H1 (cell line): ENCODE data around the gene TNC. TPM values are rescaled to one million over a fixed set of nuclear protein-coding genes. Genes with fewer than 3 reads are reported as not detected.

ENCODE experiments used
- CTCF ChIA-PET: fragments of 300-600 bp; sonication (Branson Sonifier 250); formaldehyde crosslinking; loops from one replicate; lab custom pipeline; 2021; ENCODE audit not compliant: partially characterized antibody; lab: Charles Lee
- POLR2A ChIA-PET: fragments of 300-600 bp; sonication (Branson Sonifier 250); formaldehyde crosslinking; loops from one replicate; lab custom pipeline; 2021; ENCODE audit warnings: inconsistent platforms; ENCODE audit not compliant: partially characterized antibody; lab: Charles Lee
- DNase-seq, 2 experiments: peaks; one replicate each; pipeline versions ENCODE4 v3.0.0 to v3.0.0-alpha.2; 2010 to 2022; ENCODE audit warnings: low spot score in 2 of 2, low read depth in 1 of 2, mixed read lengths in 1 of 2
- FAIRE-seq: peaks from 2 replicates; lab custom pipeline; 2011; peaks lifted over from hg19 to GRCh38; lab: Jason Lieb, UNC
- H2AFZ ChIP-seq: 2 replicates; pipeline ENCODE4 v1.8.1; 2012; ENCODE audit warnings: low read length, inconsistent platforms
- H2AK5ac ChIP-seq: 2 replicates; pipeline ENCODE4 v1.6.1; 2013; ENCODE audit warnings: low read depth, low read length
- H2BK120ac ChIP-seq: replicated peaks from 2 replicates; pipeline ENCODE3; 2013; ENCODE audit warnings: low read depth, low read length, inconsistent platforms
- H2BK12ac ChIP-seq: 2 replicates; pipeline ENCODE4 v1.6.1; 2013; ENCODE audit warnings: low read depth, low read length
- H2BK15ac ChIP-seq: 2 replicates; pipeline ENCODE4 v1.6.1; 2013; ENCODE audit warnings: low read length
- H2BK20ac ChIP-seq: 2 replicates; pipeline ENCODE4 v1.6.1; 2013; ENCODE audit warnings: low read length
- H2BK5ac ChIP-seq: 2 replicates; pipeline ENCODE4 v1.6.1; 2013; ENCODE audit warnings: low read depth, low read length
- H3K14ac ChIP-seq: 2 replicates; pipeline ENCODE4 v1.6.1; 2013; ENCODE audit warnings: inconsistent platforms; ENCODE audit not compliant: insufficient read length
- H3K18ac ChIP-seq: 2 replicates; pipeline ENCODE4 v1.6.1; 2013; ENCODE audit warnings: low read length; ENCODE audit errors: extremely low read depth
- H3K23ac ChIP-seq: 2 replicates; pipeline ENCODE4 v1.6.1; 2013; ENCODE audit warnings: inconsistent platforms; ENCODE audit not compliant: insufficient read length
- H3K23me2 ChIP-seq: 2 replicates; pipeline ENCODE4 v1.6.1; 2013; ENCODE audit warnings: low read depth, low read length
- H3K27ac ChIP-seq: 2 replicates; pipeline ENCODE4 v1.6.1; 2011; ENCODE audit warnings: low read depth, low read length, inconsistent platforms
- H3K27me3 ChIP-seq, 4 experiments: replicated peaks in 1 of 4; 1 replicate in 1 of 4; 2 replicates in 3 of 4; pipeline versions ENCODE4 v1.6.1 to v1.8.1; 2011 to 2013; ENCODE audit warnings: low read length in 3 of 4, mild to moderate bottlenecking in 3 of 4, inconsistent platforms in 2 of 4, mixed read lengths in 2 of 4, moderate library complexity in 1 of 4; ENCODE audit not compliant: control insufficient read depth in 3 of 4, insufficient read depth in 3 of 4; ENCODE audit errors: extremely low read depth in 1 of 4
- H3K36me3 ChIP-seq, 4 experiments: 2 replicates each; pipeline versions ENCODE4 v1.6.1 to v1.8.1; 2011 to 2013; ENCODE audit warnings: mild to moderate bottlenecking in 4 of 4, low read length in 3 of 4, moderate library complexity in 2 of 4, control low read depth in 1 of 4, inconsistent platforms in 1 of 4; ENCODE audit not compliant: insufficient read depth in 4 of 4, control insufficient read depth in 2 of 4
- H3K4ac ChIP-seq: replicated peaks from 2 replicates; pipeline ENCODE3; 2013; ENCODE audit warnings: low read length, low read depth, mixed read lengths, inconsistent platforms; ENCODE audit not compliant: insufficient read length
- H3K4me1 ChIP-seq, 4 experiments: replicated peaks in 1 of 4; 1 replicate in 1 of 4; 2 replicates in 3 of 4; pipeline versions ENCODE4 v1.6.1 to v1.8.1; 2011 to 2013; ENCODE audit warnings: low read length in 3 of 4, inconsistent platforms in 2 of 4, mixed read lengths in 1 of 4; ENCODE audit not compliant: insufficient read depth in 4 of 4, control insufficient read depth in 3 of 4
- H3K4me2 ChIP-seq, 2 experiments: 2 replicates each; pipeline versions ENCODE4 v1.6.1 to v1.8.1; 2011 to 2013; ENCODE audit warnings: low read depth in 2 of 2, low read length in 2 of 2, control low read depth in 1 of 2, inconsistent platforms in 1 of 2, mild to moderate bottlenecking in 1 of 2; ENCODE audit not compliant: insufficient read depth in 1 of 2
- H3K4me3 ChIP-seq, 4 experiments: fragments of 200-600, 300-600 bp in 1 of 4; sonication (generic), shearing (Covaris generic), sonication (Bioruptor Twin) in 1 of 4; 2 replicates each; pipeline versions ENCODE4 v1.5.1 to v1.8.1; 2011 to 2016; ENCODE audit warnings: low read length in 4 of 4, low read depth in 3 of 4, control low read depth in 2 of 4, inconsistent platforms in 2 of 4, mild to moderate bottlenecking in 2 of 4, mixed read lengths in 1 of 4, moderate library complexity in 1 of 4; ENCODE audit not compliant: insufficient read depth in 2 of 4; ENCODE audit errors: extremely low read depth in 1 of 4
- H3K56ac ChIP-seq: replicated peaks from 2 replicates; pipeline ENCODE3; 2013; ENCODE audit warnings: low read depth, mild to moderate bottlenecking, mixed read lengths, low read length, inconsistent platforms; ENCODE audit not compliant: insufficient read length
- H3K79me1 ChIP-seq: 2 replicates; pipeline ENCODE4 v1.6.1; 2013; ENCODE audit warnings: low read depth, low read length, control low read depth
- H3K79me2 ChIP-seq, 2 experiments: 2 replicates each; pipeline versions ENCODE4 v1.6.1 to v1.8.1; 2012 to 2013; ENCODE audit warnings: low read length in 2 of 2, mild to moderate bottlenecking in 2 of 2, inconsistent platforms in 1 of 2; ENCODE audit not compliant: insufficient read depth in 2 of 2, control insufficient read depth in 1 of 2
- H3K9ac ChIP-seq, 4 experiments: replicated peaks in 1 of 4; 1 replicate in 1 of 4; 2 replicates in 3 of 4; pipeline versions ENCODE4 v1.6.1 to v1.8.1; 2011 to 2013; ENCODE audit warnings: low read depth in 3 of 4, low read length in 3 of 4, control low read depth in 2 of 4, mild to moderate bottlenecking in 2 of 4, moderate library complexity in 2 of 4, inconsistent platforms in 1 of 4; ENCODE audit errors: extremely low read depth in 1 of 4
- H3K9me3 ChIP-seq, 2 experiments: 2 replicates each; pipeline versions ENCODE4 v1.6.1 to v1.8.1; 2012 to 2013; ENCODE audit warnings: mild to moderate bottlenecking in 2 of 2, moderate library complexity in 2 of 2, control low read depth in 1 of 2, inconsistent platforms in 1 of 2, low read depth in 1 of 2, low read length in 1 of 2, mixed read lengths in 1 of 2; ENCODE audit not compliant: insufficient read depth in 2 of 2
- H4K20me1 ChIP-seq, 2 experiments: replicated peaks in 1 of 2; 2 replicates each; pipeline versions ENCODE3 to v1.8.1; 2011 to 2013; ENCODE audit warnings: inconsistent platforms in 2 of 2, low read length in 2 of 2, mild to moderate bottlenecking in 1 of 2; ENCODE audit not compliant: insufficient read depth in 2 of 2, control insufficient read depth in 1 of 2
- H4K5ac ChIP-seq: 2 replicates; pipeline ENCODE4 v1.6.1; 2013; ENCODE audit warnings: low read length, low read depth, mixed read lengths, inconsistent platforms; ENCODE audit not compliant: insufficient read length
- H4K8ac ChIP-seq: 2 replicates; pipeline ENCODE4 v1.8.0; 2013; ENCODE audit warnings: mild to moderate bottlenecking, moderate library complexity, low read length, inconsistent platforms; ENCODE audit not compliant: insufficient read depth; ENCODE audit errors: extremely low read depth
- H4K91ac ChIP-seq: replicated peaks from 2 replicates; pipeline ENCODE3; 2013; ENCODE audit warnings: low read length, mixed read lengths, inconsistent platforms; ENCODE audit not compliant: insufficient read length
- ASH2L ChIP-seq: fragments of 200-600, 300-600 bp; sonication (generic); IDR thresholded peaks from one replicate; pipeline ENCODE4 v1.7.1; 2017; ENCODE audit warnings: low read length
- BCL11A ChIP-seq, 2 experiments: IDR thresholded peaks; one replicate each; pipeline ENCODE4 v1.6.1; 2011; ENCODE audit warnings: low read depth in 2 of 2, low read length in 2 of 2, mild to moderate bottlenecking in 2 of 2
- CEBPB ChIP-seq: IDR thresholded peaks from 2 replicates; pipeline ENCODE4 v1.6.1; 2012; ENCODE audit warnings: low read depth, low read length
- CHD1 ChIP-seq: IDR thresholded peaks from 2 replicates; pipeline ENCODE4 v1.6.1; 2012; ENCODE audit warnings: low read depth, low read length, improper control_type of control experiment
- CREB1 ChIP-seq: IDR thresholded peaks from 2 replicates; pipeline ENCODE4 v1.6.1; 2012; ENCODE audit warnings: inconsistent platforms
- CTBP2 ChIP-seq: IDR thresholded peaks from 2 replicates; pipeline ENCODE4 v1.7.0; 2011; ENCODE audit warnings: borderline replicate concordance, mild to moderate bottlenecking, moderate library complexity, mixed read lengths, low read length; ENCODE audit not compliant: insufficient read depth, insufficient read length
- HDAC6 ChIP-seq: IDR thresholded peaks from one replicate; pipeline ENCODE4 v1.7.1; 2012; ENCODE audit warnings: low read depth, mild to moderate bottlenecking, inconsistent platforms, low read length, moderate library complexity
- JUN ChIP-seq: IDR thresholded peaks from 2 replicates; pipeline ENCODE4 v1.6.1; 2011; ENCODE audit warnings: low read depth, mild to moderate bottlenecking, improper control_type of control experiment, low read length
- KDM1A ChIP-seq: fragments of 200-600, 300-600 bp; sonication (generic); IDR thresholded peaks from 2 replicates; pipeline ENCODE4 v1.7.1; 2016; ENCODE audit warnings: mild to moderate bottlenecking, low read length, borderline replicate concordance
- KDM4A ChIP-seq: IDR thresholded peaks from one replicate; pipeline ENCODE4 v1.7.1; 2012; ENCODE audit warnings: low read depth, mild to moderate bottlenecking, moderate library complexity, low read length, inconsistent platforms; ENCODE audit not compliant: severe bottlenecking
- NANOG ChIP-seq: IDR thresholded peaks from 2 replicates; pipeline ENCODE4 v1.6.1; 2011; ENCODE audit warnings: low read length, low read depth, mild to moderate bottlenecking, inconsistent platforms; ENCODE audit not compliant: insufficient read depth, poor library complexity, severe bottlenecking
- RFX5 ChIP-seq: IDR thresholded peaks from 2 replicates; pipeline ENCODE4 v1.6.1; 2011; ENCODE audit warnings: low read depth, low read length, improper control_type of control experiment, borderline replicate concordance
- RNF2 ChIP-seq: fragments of 200-900, 300-1000 bp; sonication (generic); IDR thresholded peaks from 2 replicates; pipeline ENCODE4 v1.7.1; 2016; ENCODE audit warnings: borderline replicate concordance, low read depth, mild to moderate bottlenecking, antibody characterized with exemption, low read length; ENCODE audit not compliant: poor library complexity, severe bottlenecking; ENCODE audit errors: missing control alignments
- SIX5 ChIP-seq: IDR thresholded peaks from 2 replicates; pipeline ENCODE4 v1.6.1; 2011; ENCODE audit warnings: mild to moderate bottlenecking, low read depth, low read length
- SP2 ChIP-seq: IDR thresholded peaks from 2 replicates; pipeline ENCODE4 v1.6.1; 2012; ENCODE audit warnings: mild to moderate bottlenecking, low read length, inconsistent platforms
- WGBS, 2 experiments: shearing (Covaris generic) in 1 of 2; methylation state at CpG; one replicate each; pipeline versions ENCODE4 v1.1.6 to v1.1.7; 2013 to 2015; ENCODE audit warnings: low lambda C conversion rate in 2 of 2, mixed read lengths in 2 of 2, inconsistent platforms in 1 of 2, low coverage in 1 of 2, missing lambda C conversion rate in 1 of 2; ENCODE audit not compliant: insufficient replicate concordance in 2 of 2, insufficient coverage in 1 of 2, insufficient read length in 1 of 2; ENCODE audit errors: extremely low coverage in 1 of 2, missing lambda C conversion rate in 1 of 2; 5-methylcytosine and 5-hydroxymethylcytosine counted together
- polyA plus RNA-seq, 7 experiments: library from polyadenylated mRNA; depleted of rRNA in 3 of 7; stranded (reverse) in 5 of 7; unstranded in 2 of 7; fragments of >200 nt in 5 of 7; fragments of 200-250 nt in 2 of 7; gene quantifications; 1 replicate in 5 of 7; 2 replicates in 1 of 7; 4 replicates in 1 of 7; pipeline versions ENCODE4 v1.2.1 to v1.2.3, GENCODE V29; 2011 to 2013; ENCODE audit warnings: missing spikeins in 2 of 7, mixed read lengths in 2 of 7
- total RNA-seq: library from RNA; stranded (reverse); fragmentation: NEBNext Ultra II Directional; extraction: Animal tissue kit (Norgen Biotek cat#: 25700); gene quantifications from 2 replicates; pipeline ENCODE4 v1.2.1, GENCODE V29; 2021

Gene TNC
- total and polyA plus RNA-seq, 2 of the 8 experiments (the other 6 are each of a cell fraction or from before 2014, with no cell fraction given): 6.2 to 11.4 TPM

DNA sequence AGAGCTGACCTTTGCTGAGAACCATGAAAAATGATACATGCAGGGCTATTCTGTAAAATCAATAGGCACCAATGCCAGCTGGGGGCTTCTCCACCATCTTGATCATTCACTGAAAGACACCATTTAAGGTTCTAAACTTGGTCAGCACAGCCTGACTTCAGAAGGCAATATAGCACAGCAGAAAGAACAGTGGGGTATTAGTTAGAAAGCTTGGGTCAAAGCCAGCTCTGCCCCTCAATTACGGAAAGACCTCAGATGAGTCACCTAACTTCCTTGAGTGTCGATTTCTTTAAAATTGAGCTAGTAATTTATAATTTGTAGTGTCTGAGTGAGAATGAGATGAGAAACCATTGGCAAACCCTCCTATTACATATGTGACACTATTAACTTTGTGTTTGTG is 3.4 kb downstream of the TNC start:
- H3K56ac ChIP-seq: no peak overlapping the region
- H3K9ac ChIP-seq: no peak overlapping the region
- no peak overlapping the region for H3K4me2 ChIP-seq
- no peaks in the 10 kb centered on the region for H3K9me3 ChIP-seq
- no peak overlapping the region; the same call in 1 of the 2 replicates for H2AK5ac ChIP-seq
- H3K18ac ChIP-seq: no peak overlapping the region
- H4K8ac ChIP-seq: no peak overlapping the region
- H3K27me3 ChIP-seq: peaks cover 8 to 27% (median 19%) of the 10 kb centered on the region in 4 experiments
- no peak overlapping the region for H3K23ac ChIP-seq
- no peak overlapping the region for H2BK15ac ChIP-seq
- no peak overlapping the region for H2AFZ ChIP-seq
- H2BK5ac ChIP-seq: no peak overlapping the region
- FAIRE-seq (no peak), DNase-seq (no peak)
- peaks cover 10% of the 10 kb centered on the region; the same call in 1 of the 2 replicates for H3K23me2 ChIP-seq
- H2BK20ac ChIP-seq: no peak overlapping the region
- H3K79me1 ChIP-seq: no peaks in the 10 kb centered on the region
- no peaks in the 10 kb centered on the region for H4K20me1 ChIP-seq
- 92% methylated on average over 2 of the region's 2 CpGs; no CpG with 5 or more reads in 1 of the 2 experiments for WGBS, 2 experiments
- no peaks in the 10 kb centered on the region for H3K79me2 ChIP-seq
- no peak overlapping the region for H3K27ac ChIP-seq
- H3K36me3 ChIP-seq: no peaks in the 10 kb centered on the region
- H3K4me3 ChIP-seq: no peak overlapping the region
- no peak overlapping the region for H3K4ac ChIP-seq
- no peak overlapping the region for H2BK120ac ChIP-seq
- no peaks in the 10 kb centered on the region; a peak in 1 of 7 replicates for H3K4me1 ChIP-seq
- no peak overlapping the region for H2BK12ac ChIP-seq
- ChIA-PET CTCF (interaction anchor here (0.6 kb wide), 1 partner anchor 27 kb away, joined by 3 read pairs; no protein-coding TSS in a partner anchor), POLR2A (no interaction called here)
- no peak overlapping the region for H3K14ac ChIP-seq
- H4K91ac ChIP-seq: no peak overlapping the region
- H4K5ac ChIP-seq: no peak overlapping the region
- TF ChIP-seq CHD1 (no peak), CTBP2 (no peak), KDM1A (no peak), SP2 (no peak), SIX5 (no peak), HDAC6 (no peak), RFX5 (no peak), ASH2L (no peak), CREB1 (no peak), RNF2 (no peak), KDM4A (no peak), CEBPB (no peak), NANOG (no peak), BCL11A (IDR thresholded peaks at IDR 0.05; ENCODE audit: low read depth in 2 of 2, low read length in 2 of 2) (no peak), JUN (no peak)
